Stimulated activated CD4-positive, alpha-beta T cell treated with anti-CD3 and anti-CD28 coated beads, Interleukin-12 subunit alpha, Interleukin-12 subunit beta, amount 100 ng/mL, for 24 hours (primary cell): ENCODE results near the gene GRID1.
"Not testable (repeated sequence)": the region's sequence is repeated elsewhere in the genome, so short reads cannot be mapped to it uniquely, and the experiment has no call there.

ENCODE experiments used
- DNase-seq, 2 experiments: peaks; one replicate each; pipeline ENCODE4 v3.0.0-alpha.2; 2020; ENCODE audit warnings: low read depth in 2 of 2

The GRID1 gene

GRCh38 chr10:85734791-85735190, 631.8 kb downstream of the GRID1 start:
- no peak for DNase-seq

- no peak for DNase-seq
Measured at GRCh38 chr10:85724215-85724614, 642.4 kb downstream of the GRID1 start.

- DNase-seq, result no peak
Measured at GRCh38 chr10:85720931-85721590, 645.5 kb downstream of the GRID1 start.

GRCh38 chr10:85719408-85719807, 647.2 kb downstream of the GRID1 start:
- no peak for DNase-seq

- DNase-seq, result no peak
Measured at GRCh38 chr10:85713885-85714284, 652.7 kb downstream of the GRID1 start.

- no peak for DNase-seq
Measured at GRCh38 chr10:85702768-85703167, 663.8 kb downstream of the GRID1 start.

- not testable (repeated sequence) for DNase-seq
Measured at GRCh38 chr10:85699066-85699465, 667.5 kb downstream of the GRID1 start.

GRCh38 chr10:85696893-85697292, 669.7 kb downstream of the GRID1 start:
- no peak for DNase-seq

GRCh38 chr10:85682621-85683020, 684.0 kb downstream of the GRID1 start:
- no peak for DNase-seq

GRCh38 chr10:85679710-85680109, 686.9 kb downstream of the GRID1 start:
- no peak for DNase-seq

- no peak for DNase-seq
Measured at GRCh38 chr10:85679061-85679460, 687.5 kb downstream of the GRID1 start.

- DNase-seq, result no peak
Measured at GRCh38 chr10:85674851-85675250, 691.7 kb downstream of the GRID1 start.

GRCh38 chr10:85673270-85673669, 693.3 kb downstream of the GRID1 start:
- DNase-seq, result no peak

GRCh38 chr10:85671530-85671929, 695.1 kb downstream of the GRID1 start:
- no peak for DNase-seq

- DNase-seq, result no peak
Measured at GRCh38 chr10:85668522-85668921, 698.1 kb downstream of the GRID1 start.

- no peak for DNase-seq
Measured at GRCh38 chr10:85667638-85668233, 698.9 kb downstream of the GRID1 start.

GRCh38 chr10:85666987-85667386, 699.6 kb downstream of the GRID1 start:
- DNase-seq, result no peak

GRCh38 chr10:85666102-85666501, 700.5 kb downstream of the GRID1 start:
- DNase-seq, result no peak

GRCh38 chr10:85665681-85666080, 700.9 kb downstream of the GRID1 start:
- DNase-seq, result no peak

- DNase-seq, result no peak
Measured at GRCh38 chr10:85665078-85665477, 701.5 kb downstream of the GRID1 start.

- no peak for DNase-seq
Measured at GRCh38 chr10:85661123-85661522, 705.5 kb downstream of the GRID1 start.

- DNase-seq, result no peak
Measured at GRCh38 chr10:85659331-85659730, 707.3 kb downstream of the GRID1 start.

GRCh38 chr10:85658518-85658917, 708.1 kb downstream of the GRID1 start:
- DNase-seq, result no peak
